Limb (tissue), 2 donors: ENCODE data around the gene SLC9A9.
"Not testable (repeated sequence)": the region's sequence is repeated elsewhere in the genome, so short reads cannot be mapped to it uniquely, and the experiment has no call there.

Experiments
- DNase-seq, 2 donors: peaks; one replicate each; pipeline ENCODE4 v3.0.0-alpha.2; 2016; ENCODE audit errors: extremely low spot score in 2 of 2

The SLC9A9 gene

DNA sequence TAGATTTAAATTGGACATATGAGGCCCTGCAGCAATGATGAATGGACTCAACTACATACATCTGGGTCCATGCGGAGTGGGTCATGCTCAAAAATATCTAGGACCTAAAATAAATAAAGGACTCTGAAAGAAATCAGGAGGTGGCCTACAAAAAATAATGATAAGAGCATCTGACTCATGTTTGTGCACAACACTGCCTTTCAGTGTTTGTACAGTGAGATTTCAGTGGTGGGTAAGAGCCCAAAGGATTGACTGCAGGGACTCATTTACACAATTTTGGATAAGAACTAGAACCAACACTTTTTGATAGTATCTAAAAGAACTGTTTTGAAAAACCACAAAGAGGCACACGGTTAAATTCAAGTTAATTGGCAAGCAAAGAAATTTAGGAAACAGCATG lies 285.5 kb downstream of the SLC9A9 start:
- DNase-seq, result no peak

DNA sequence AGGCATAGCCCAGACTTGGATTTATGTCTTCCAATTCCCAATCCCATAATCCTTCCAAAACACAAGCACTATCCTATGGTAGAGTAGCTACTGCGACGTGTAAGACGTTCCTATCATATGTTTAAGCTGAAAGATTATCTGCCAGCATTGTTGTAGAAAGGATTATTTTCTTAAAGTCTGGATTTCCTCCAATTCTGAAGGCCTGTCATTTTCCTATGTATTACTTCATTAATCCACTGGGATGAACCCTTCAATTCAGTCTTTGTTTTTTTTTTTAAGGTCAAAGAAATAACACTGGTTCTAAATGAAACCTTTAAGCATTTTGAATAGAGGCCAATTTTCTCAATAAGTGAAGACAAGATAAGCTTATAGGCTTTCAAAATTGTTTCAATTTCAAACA lies 289.0 kb downstream of the SLC9A9 start:
- DNase-seq, result no peak

DNA sequence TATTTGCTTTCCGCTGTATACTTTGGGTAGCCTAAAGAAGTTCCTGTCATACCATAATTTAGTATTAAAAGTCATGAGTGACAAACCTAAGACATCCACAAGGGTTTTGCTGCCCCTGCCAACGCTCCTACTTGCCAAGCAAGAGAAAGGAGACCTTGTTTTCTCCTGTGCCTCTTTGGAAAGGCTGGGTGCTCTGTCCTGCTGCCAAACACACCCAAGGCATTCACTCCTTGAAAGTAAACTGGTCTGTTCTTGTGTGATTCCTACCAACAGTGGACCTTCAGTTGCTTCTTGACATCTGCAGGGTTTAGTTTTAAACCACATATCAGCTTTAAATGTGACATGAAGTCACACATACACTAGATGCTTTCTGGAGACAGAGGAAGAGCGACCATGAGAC lies 295.4 kb downstream of the SLC9A9 start:
- no peak for DNase-seq

DNA sequence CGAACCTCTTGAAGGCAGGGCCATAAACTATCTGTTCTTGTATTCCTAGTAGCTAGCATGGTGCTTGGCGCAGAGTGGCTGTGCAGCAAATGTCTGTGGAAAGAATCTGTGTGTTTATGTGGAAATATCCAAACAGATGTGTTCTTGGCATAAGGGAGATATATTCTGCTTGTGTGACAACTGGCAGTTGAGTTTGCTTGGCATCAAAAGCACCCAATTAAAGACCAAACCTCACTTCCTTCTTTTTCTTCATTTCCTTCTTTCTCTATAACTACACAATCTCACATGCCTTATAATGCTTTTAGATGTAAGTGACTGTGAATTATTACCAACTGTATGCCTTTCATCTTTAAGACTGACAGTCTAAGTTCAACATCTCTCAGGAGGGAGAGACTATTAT lies 296.5 kb downstream of the SLC9A9 start:
- no peak for DNase-seq

DNA sequence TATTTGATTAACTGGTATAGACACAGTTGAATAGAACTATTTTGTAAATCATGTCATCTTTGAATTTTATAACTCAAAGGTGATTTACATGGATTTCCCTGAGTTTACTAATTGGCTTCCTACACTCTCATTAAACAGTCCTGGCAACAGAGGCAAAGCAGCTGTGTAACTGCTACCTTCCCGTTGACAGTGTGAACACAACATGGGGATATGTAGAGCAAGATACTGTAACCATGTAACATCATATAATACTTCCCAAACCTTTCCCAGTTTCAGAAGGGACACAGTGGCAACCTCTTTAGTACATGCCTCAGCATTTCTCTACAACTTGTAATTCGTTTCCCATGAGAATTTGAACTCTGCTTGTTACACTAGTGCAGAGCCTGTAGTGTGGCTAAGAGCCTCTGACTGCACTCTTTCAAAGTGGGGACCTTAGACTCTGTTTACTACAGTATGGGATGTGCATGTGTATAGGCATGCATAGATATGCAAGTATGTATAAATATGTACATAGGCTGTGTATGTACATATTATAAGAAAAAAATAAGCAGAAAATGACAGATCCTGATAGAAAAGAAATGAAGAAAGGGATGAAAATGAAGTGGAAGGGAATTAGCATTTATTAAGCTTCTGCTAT lies 299.3 kb downstream of the SLC9A9 start:
- DNase-seq, result no peak

DNA sequence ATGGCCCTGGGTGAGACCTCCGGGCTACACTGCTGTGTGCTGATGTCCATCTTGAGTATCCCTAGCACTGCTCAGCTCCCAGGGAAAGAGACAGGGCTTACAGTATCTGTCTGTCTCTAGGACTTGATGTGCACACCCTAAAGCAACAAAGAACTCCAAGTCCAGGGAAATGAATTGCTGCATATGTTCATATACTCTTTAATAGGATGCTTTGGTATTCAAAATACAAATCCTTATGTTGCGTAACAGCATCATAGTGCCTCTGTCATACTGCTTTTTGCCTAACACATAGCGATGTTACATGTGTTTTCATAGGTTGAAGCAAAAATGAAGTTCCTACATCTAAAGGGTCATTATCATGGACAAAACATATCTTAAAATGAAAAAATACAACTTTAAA lies 299.9 kb downstream of the SLC9A9 start:
- DNase-seq, result no peak

DNA sequence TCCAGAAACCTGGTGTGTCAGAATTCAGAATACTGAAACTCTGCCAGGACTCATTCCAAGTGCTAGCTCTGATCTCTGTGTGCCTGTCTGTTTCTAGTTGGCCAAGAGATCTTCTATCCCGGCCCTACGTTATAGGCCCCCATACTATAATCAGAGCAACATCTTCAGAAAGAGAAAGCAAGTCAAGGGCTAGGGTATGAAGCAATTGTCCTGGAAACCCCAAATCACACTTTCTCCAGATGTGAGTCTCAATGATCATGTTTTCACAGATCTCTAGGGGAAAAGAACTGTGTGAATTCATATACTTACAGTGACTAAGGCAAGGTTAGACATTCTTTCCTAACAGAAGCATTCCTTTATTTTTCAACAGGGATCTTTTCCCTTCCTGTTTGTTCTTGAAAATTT lies 309.7 kb downstream of the SLC9A9 start:
- no peak for DNase-seq

DNA sequence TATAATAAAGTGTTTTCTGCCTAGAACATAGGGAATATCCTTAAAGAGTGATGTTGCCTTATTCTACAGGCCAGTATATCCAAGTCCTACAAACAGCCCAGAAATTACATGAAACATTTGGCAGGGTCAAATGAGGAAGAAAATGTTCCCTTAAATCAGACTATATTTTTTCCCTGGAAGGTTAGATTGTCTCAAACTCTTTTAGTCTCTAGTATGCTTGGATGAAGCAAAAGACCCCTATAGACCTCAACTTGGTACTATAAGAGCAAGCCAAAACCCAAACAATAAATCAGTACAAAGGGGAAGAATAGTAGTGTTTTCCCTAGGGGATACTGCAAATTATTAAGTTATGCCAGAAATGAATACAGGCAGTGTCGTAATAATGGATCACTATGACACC lies 310.2 kb downstream of the SLC9A9 start:
- DNase-seq, result no peak

DNA sequence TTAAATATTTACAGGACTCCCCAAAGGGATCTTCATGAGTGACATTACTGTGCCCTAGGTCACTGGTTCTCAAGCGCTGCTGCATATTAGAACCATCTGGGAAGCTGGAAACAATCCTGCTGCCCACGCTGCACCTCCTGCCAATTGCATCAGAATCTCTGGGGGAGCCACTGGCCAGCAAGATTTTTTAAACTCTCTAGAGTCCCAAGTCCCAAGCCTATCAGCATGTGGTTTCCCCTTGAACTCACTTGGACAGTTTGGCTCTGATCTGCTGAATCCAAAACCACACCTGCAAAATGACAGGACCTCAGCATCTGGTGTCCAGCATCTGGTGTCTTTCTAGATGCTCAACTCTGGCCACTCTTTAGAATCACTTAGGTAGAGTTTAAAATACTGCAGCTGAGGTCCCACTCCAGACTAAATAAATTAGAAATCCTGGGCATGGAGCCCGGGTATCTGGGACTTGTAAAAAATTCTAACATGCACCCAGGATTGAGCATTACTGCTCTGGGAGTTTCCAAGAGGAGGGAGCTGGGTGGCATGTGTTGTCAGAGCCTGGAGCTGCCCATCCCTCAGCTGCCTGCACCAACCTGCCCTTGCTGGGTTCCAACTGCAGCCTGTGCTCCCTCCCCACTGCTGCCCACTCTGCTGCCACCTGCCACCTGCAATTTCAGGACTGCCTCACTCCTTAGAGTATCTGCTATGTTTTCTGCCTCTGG lies 311.3 kb downstream of the SLC9A9 start:
- DNase-seq, result no peak

DNA sequence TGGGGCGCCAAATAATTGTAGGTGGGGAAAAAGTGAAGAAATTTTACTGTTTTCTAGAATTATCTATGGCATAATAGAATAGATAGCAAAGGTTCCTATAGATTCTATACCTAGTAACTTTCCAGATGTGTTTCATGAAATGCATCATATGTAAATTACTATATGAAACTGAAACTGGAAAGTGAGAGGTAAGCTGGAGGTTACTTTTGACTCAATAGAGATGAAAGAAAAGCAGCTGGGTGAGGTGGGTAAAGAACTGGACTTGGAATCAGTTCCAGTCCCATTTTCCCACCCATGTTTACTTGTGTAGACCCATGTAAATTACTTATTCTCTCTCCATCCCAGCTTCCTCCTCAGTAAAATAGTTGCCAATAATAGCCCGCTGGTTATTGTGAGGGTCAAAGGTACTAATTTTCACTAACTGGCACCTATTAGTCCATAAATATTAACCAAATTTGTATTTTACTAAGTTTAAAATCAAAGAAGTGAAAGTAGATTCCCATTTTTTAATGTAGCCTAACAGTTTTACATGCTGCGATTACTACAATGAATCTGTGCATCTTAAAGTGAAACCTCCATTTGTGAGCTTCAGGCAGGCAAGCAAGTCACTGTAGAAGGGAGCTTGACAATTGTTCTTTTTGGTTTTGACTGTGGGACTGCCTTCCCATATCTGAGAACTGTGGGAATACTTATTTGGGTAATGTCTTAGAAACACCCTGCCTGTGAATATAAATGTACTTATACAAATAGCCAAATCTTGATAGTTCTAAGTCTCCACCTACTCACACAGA lies 312.1 kb downstream of the SLC9A9 start:
- no peak for DNase-seq

DNA sequence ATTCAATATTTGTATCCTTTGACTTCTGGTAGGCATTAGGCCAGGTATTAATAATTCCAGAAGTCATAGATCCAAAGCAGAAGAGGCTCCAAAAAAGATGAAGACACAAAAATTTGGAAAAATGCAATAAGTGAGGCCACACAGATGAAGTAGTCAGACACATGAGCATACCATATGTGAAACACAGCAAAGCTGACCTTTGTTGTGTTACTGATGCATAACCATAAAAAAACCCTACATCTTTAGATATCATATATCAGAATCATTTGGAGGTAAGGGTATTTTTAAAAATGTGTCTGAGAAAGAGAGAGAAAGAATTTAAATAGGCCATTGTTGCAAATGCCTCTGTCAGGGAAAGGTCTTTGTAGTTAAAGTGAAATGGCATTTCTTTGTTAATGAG lies 314.9 kb downstream of the SLC9A9 start:
- no peak for DNase-seq

DNA sequence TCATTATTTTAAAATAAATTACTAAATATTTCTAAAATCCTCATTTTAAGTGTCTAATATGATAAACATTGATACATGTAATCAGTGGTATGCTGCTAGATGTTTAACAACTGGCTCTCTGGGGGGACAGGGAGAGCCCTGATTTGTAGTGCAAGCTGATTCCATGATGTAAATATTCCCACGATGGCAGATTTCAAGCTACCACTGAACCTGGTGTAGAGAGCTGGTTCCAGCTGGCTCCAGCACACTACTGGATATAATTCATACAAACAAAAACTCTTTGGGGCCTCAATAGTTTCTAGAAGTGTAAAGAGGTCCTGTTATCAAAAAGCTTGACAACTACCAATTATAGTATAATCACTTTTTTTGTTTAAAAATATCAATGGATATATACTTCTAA lies 316.2 kb downstream of the SLC9A9 start:
- no peak for DNase-seq

DNA sequence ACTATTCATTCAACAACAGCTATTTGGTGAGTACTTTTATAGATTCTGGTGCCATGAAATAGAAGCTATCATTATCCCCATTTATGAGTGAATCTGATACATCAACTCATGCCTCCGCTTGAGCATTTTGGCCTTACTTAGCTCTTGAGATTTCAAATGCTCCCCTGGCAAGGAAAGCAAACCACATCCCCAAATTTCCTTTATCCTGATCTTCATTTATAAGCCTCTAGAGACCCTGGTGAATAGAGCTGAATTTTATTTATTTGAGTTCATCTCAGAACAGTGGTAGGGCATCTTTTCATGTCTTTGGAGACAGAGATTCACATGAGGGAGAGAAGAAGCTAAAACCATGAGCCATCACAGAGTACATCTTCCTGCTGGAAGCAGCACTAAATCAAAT lies 317.2 kb downstream of the SLC9A9 start:
- no peak for DNase-seq

DNA sequence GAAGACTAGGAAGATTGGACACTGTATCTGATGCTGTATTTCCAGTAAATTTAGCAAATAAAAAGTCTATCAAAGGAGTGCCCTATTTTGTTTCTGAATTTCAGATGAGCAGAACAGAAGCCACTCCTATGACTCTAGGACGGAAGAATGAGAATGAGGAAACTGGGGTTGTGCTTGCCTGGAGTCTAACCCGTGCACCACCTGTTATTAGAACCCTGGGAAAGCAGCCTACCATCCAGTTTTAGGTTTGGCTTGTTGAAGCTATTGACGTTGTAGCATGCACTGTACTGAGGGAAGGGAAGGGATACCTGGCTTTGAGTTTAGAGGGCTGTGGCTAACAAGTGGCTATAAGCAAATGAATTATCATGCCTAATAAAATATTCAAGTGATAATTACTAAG lies 318.5 kb downstream of the SLC9A9 start:
- DNase-seq, result no peak

DNA sequence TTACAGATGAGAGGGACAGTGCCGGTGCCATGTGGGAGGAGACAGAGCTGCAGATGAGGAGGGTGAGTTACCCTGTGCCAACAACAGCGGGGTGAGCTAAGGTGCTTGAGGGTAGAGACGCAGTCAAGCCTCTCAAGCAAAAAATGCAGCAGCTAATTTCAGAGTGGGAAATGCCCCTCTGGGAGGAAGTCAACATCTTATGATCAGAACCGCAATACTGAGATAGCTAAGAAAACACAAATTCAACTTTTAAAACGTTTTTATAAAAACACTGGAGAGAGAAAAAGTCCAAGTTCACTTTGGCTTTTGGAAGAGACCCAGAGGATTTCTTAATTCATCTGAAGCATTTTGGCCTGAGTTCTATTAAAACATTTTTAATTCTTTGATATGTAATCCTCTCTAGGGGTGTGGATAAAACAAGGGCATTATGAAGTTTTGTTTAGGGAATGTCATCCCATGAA lies 319.2 kb downstream of the SLC9A9 start:
- no peak for DNase-seq

DNA sequence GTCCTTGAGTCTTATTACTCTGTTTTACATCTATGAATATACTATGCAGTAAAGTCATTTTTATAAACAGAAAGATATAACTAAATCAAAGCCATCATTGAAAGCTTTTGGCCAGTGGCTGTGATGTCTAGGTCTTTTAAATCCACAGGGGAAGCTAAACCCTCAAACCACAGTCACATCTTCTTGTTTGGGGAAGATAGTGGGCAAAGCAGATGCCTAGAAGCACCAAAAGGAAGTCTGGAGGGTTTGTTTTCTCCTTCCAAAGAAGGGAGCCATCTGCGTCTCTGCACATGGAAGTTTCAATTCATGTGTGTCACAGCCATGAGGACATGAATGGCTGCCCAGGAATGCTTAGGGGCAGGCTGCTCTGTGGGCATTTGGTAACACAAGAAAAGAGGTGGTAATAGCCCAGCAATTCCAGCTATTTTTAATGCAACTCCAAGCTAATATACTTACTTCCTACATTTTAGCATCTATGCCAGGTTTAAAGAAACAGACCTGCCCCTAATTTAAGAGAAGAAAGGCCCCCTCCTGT lies 322.2 kb downstream of the SLC9A9 start:
- no peak for DNase-seq

DNA sequence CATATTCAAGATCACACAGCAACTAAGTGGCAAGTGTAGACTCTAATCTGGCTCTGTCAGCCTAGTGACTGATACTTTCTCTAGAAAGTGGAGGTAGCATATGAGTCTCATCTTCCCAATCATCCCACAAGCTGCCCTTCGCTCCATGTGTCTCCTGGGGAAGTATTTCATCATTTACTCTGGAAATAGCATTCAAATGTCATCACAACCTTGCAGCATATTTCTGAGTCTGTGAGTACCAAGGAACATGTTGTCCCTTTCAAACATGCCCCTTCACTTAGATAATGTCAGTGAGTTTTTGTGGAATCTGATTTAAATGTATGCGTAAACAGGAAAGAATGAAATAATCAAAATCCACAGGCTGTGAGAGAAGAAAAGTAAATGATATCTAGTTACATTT lies 322.9 kb downstream of the SLC9A9 start:
- DNase-seq, result no peak

DNA sequence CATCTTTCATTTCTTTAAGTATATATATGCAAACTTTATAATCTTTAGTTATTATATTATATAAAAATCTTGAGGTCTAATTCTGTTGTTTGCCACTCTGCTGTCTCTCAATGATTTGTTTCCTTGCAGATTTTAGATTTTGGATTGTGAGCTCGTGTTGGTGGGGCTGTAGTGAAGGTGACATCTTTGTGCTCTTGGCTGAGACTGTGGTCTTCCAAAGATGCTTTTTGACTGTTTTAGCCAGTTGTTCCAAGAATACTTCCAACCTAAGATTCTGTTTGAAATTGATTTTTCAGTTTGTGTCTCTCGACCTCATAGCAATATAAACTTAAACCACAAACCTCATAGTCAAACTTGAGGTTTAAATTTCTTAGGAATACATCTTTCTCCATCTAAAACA lies 326.5 kb downstream of the SLC9A9 start:
- no peak for DNase-seq

DNA sequence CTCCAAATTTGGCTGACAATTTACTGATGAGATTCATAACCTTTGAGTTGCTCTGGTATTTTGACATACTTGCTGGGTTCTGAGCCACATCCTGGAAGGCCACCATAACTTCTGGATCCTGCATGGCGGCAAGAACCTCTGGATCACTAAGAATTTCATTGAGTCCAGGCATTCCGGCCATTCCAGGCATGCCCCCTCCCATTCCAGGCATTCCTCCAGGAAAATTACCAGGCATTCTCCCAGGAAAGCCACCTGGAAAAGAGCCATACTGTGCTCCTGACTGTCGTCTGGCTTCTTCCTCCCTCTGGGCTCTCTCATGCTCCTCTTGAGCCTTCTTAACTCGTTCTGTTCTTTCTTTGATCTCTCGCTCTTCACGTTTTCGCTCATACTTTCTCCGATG lies 331.1 kb downstream of the SLC9A9 start:
- DNase-seq, result not testable (repeated sequence)

DNA sequence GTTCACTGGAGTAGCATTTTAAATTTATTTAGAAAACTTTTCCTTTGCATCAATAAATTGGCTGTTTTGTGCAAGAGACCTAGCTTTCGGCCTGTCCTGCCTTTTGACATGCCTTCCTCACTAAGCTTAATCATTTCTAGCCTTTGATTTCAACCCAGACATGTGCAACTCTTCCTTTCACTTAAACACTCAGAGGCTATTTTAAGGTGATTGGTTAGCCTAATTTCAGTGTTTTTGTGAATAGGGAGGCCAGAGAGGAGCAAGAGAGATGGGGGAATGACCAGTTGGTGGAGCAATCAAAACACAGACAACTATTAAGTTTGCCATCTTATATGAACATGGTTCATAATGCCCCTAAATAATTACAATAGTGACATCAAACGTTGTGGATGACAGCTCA lies 333.4 kb downstream of the SLC9A9 start:
- DNase-seq, result no peak

DNA sequence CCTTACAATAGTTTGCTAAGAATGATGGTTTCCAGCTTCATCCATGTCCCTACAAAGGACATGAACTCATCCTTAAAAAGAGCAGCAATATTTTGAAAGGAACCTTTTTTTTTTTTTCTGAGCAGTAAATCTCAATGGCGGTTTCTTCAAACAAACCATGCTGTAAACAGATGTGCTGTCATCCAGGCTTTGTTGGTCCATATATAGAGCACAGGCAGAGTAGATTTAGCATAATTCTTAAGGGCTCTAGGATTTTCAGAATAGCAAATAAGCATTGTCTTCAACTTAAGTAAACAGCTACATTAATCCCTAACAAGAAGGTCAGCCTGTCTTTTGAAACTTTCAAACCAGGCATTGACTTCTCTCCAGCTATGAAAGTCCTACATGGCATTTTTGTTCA lies 334.2 kb downstream of the SLC9A9 start:
- no peak for DNase-seq

DNA sequence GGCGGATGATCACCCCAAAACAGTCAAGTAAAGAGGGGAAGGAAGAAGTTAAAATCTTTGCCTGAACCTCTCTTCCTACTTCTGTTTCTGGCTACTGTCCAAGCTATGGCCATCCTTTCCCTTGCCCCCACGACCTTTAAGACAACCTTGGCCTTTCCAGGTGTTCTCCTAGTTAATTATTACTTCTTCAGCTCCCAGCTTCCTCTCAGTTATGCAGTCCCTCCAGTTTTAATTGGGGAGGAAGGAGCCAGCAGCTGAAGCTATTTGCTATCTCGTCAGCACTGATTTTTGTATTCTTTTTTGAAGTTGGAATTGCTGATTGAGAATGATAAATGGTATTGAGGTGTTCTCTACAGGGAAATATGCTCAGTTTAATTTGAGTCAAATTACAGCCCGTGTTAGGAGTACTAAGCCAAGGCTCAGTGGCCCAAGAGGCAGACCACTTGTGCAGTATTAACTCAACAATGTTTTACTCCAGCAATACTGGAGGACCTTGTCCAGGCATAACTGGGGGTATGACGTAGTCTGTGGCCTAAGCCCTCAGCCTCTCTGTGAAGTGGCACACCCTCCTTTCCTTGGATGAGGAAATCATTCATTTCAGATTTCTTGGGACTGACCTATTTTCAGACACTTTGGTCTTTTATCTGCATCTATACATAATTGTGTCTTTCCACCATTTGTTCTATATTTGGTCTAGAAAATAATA lies 336.9 kb downstream of the SLC9A9 start:
- no peak for DNase-seq
